Left renal pelvis (tissue), 4 donors: ENCODE measurements around the gene PISD. TPM values are rescaled to one million over a fixed set of nuclear protein-coding genes. Genes with fewer than 3 reads are reported as not detected.

Experiments
- DNase-seq, 4 donors: peaks; one replicate each; pipeline ENCODE4 v3.0.0-alpha.2; 2013; ENCODE audit warnings: low read depth in 4 of 4, low spot score in 3 of 4
- polyA plus RNA-seq, 4 donors: library from polyadenylated mRNA; unstranded; fragments of 120-200 nt; gene quantifications; one replicate each; pipeline ENCODE4 v1.2.1, GENCODE V29; 2013; ENCODE audit not compliant: insufficient read length in 4 of 4

Gene PISD
- polyA plus RNA-seq, 4 donors = 23.2 to 40.4 (median 28.6) TPM

GRCh38 chr22:31627223-31627731, 34.7 kb downstream of the PISD start:
- DNase-seq = no peak

DNA sequence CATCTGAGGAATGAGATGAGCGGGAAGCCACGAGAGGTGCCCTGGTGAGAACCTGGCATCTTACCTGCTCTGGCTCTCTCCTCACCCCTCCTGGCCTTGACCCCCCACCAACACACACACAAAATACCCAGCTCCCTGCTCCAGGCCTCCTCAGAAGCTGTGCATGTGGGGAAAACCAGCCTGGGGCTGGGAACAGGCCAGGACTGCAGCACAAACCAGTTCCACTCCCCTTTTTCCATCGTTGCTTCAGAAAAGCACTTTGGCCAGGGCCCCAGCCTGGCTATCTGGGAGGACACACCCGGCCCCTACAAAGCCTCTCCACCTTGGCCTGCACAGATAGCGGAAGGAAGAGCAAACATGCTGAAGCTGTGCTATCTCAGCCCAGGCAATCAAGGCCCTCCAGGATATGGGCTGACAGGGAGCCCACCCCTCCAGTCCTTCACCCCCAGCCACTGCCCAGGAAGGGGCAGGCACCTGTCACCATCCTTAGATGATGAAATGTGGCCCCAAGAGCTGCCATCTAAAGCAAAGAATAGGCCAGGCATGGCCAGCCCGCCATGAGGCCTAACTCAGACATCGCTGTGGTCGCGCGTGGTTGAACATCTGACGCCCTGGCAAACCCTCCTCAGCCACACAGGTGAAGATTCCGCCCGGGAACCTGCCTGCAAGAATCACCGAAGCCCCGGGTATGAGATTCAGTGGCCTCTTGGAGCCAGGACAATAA, 35.4 kb downstream of the PISD start:
- DNase-seq = no peak

DNA sequence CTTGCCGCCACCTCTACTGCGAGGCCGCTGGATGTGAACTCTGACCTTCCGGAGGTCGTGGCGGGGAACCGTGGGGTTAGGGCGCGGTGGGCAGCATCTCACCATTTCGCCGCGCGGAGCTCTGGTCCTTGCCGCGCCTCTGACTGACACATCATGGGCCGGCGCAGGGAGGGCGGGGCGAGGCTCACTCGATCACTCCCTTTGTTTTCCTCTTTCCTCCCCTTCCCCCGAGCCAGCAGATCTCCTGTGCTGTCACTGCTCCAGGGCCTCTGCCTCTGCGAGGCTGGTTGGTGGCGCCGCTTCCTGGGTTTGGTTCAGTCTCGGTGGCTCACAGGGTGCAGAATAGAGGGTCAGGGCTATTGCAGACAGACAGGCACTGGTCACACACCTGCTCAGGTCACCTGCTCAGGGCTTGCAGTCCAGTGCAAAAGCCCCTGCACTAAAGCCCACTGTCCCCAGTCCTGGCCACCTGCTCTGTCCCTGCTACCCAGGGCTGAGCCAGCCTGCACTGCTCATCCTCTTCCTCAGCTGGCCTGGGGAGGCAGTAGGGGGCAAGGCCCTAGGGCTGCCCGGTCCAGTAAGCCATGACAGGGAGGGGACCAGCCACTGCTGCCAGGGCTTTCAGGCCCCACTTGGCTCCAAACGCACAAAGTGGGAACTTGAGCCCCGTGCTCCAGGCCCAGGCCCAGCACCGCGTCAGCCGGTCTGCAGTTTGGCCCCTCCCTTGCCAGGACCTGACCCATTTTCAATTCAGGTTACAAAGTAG, 36.2 kb downstream of the PISD start:
- DNase-seq = no peak

- no peak for DNase-seq
Measured at GRCh38 chr22:31625257-31625640, 36.8 kb downstream of the PISD start.

DNA sequence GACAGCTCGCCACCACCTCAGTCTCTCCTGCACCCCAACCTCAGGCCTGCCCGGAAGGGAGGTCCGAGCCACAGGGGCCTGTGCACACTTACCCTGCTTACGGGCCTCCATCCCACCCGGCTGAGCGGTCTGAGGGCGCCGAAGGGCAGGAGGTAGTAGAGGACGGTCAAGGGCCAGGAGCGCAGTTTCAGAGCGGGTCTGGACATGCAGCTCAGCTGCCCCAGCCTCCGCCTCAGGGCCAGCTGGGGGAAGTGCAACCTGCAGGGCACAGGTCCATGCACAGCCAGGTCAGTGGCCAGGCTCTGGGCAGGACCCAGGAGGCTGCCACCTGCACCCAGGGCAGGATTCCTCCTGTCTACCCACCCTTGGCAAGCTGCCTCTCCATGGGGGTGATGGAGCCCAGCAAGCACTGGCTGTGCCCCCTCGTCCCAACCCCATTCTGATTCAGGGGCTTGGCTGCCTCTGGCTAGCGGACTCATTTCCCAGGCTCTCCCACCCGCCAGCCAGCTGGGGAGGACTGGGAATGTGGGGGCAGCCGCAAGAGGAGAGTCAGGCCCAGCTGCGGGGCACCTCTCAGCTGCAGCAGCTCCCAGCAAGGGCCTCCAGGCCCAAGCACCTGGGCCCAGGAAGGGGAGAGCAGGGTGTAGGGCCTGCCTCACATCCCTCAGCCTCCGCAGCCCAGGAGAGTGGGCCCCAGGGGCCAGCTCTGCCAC, 38.3 kb downstream of the PISD start:
- DNase-seq = no peak

- DNase-seq = no peak
Measured at GRCh38 chr22:31622980-31623379, 39.0 kb downstream of the PISD start.

DNA sequence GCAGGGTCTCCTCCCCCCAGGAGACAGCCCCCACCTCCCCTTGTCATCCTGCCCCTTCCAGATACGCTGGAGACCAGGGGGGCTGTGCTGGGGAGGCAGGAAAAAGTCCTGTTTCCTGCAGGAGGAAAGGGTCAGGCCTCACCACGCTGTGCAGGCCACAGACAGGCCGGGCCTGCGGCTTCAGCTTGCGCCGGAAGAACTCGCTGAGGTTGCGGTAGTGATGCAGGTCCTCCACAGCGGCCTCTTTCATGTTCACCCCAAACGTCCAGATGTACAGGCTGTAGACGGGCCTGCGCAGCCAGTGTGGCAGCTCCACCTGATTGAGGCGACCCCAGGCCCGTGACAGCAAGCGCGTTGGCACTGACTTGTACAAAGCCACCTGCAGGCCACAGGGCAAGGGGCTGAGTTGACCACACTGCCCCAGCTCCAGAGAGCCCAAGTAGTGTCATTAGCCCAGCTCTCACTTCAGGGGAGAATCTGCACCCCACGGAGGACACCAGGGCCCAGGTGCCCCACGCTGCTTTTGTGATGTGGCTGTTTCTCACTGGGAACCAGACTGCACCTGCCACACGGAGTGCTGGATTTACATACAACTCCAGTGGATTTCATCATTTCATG, 40.4 kb downstream of the PISD start:
- DNase-seq = no peak

DNA sequence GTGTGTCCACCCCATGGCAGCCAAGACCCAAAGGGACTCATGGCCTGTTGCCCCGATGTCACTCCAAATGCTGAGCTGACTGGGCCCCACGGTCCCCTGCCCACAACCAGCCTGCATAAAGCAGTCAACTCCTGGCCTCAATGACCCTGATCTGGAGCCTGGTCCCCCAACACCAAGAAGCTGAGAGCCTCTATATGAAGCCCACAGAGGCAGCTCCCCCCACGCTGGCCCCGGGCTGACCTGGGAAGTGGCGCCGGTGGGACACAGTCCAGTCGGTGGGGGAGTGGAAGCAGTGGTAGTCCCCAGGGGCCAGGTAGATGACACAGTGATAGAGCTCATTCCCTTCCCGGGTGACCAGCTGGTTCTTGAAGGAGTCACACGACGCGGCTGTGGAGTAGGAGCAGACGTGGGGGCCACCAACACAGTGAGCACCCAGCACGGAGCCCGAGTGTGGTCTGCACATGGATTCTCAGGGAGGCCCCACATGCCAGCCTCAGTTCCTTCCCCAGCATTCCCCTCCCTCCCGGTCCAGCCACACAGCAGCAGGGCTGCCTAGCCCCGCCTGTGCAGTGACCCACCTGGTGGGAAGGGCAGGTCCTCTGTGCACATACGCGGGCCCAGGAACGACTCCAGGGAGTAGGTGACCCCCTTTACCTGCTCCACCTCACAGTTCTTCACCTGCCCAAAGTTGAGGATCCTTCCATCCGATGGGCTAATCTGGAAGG, 41.1 kb downstream of the PISD start:
- DNase-seq = no peak

DNA sequence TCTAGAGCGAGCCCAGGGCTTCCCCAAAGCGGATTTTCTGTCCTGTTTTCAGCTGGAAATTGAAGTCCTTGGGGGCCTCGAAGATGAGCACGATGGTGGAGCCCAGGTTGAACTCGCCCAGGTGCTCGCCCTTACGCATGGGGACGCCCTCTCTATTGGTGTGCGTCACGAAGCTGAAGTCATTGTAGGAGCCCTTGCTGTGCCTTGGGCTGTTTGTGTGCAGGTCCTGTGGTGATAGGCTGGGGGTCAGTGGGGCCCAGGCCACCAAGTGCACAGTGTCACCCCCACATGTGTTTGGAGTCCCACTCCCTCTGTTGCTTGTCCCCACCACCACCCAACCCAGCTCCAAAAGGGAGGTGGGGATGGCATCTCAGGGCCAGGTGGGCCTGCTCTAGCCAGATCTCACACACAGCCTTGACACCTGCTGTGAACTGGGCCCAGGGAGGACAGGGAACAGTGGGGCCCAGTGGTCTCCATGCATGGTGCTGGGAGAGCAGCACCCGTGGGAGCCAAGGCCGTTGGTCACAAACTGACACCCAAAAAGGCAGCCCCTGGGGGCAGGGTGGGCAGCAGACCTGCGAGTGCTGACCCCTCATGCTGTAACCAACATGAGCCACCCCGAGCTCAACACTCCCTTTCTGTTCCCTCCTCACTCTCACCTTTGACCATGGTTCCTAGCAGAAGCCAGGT, 42.3 kb downstream of the PISD start:
- no peak for DNase-seq

GRCh38 chr22:31618471-31619176, 43.4 kb downstream of the PISD start:
- no peak for DNase-seq

DNA sequence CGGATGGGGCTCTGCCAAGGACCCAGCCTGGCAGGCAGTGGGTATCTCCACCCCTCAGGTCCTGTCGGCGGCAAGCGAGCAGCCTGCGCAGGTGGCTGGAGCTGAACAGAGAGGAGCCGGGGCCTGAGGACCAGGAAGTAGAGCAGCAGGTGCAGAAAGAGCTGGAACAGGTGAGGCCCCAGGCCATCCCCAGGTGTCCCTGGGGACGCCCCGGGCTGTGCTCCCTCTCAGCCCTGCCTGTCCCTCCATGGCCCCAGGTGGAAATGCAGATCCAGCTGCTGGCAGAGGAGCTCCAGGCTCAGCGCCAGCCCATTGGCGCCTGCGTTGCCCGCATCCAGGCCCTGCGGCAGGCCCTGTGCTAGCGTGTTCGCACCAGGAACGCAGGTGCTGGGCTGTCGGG, 44.0 kb downstream of the PISD start:
- no peak for DNase-seq

DNA sequence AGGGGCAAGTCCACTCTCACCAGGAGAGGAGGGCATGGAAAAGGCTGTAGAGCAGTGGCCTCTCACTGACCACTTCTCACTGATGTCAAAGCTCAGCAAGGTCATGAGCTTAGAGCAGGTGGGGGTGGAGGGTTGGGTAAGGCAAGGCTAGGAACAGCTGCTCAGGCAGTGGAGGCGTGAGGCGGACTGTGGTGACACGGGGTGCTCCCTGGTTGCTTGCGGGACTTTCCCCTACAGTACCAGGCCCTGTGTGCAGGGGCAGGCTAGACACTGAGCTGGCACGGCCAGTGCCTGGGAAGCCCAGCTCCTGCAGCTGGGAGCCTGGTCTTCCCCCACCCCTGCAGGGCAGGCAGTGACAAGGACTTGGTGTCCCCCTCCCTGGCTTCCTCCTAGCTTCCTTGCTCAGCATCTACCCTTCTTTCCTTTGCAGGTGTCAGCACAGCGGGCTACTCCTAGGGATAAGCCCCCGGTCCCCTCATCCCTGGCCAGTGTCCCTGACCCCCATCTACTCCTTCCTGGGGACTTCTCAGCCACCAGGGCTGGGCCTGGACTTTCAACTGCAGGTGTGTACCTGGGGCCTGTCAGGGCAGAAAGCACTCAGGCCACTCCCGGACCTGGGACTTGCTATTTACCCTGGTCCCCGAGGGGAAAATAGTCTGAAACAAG, 45.6 kb downstream of the PISD start:
- no peak for DNase-seq

- DNase-seq = no peak
Measured at GRCh38 chr22:31615940-31616314, 46.1 kb downstream of the PISD start.

- DNase-seq = no peak
Measured at GRCh38 chr22:31615491-31615860, 46.5 kb downstream of the PISD start.

- DNase-seq = no peak
Measured at GRCh38 chr22:31614781-31615490, 47.1 kb downstream of the PISD start.

DNA sequence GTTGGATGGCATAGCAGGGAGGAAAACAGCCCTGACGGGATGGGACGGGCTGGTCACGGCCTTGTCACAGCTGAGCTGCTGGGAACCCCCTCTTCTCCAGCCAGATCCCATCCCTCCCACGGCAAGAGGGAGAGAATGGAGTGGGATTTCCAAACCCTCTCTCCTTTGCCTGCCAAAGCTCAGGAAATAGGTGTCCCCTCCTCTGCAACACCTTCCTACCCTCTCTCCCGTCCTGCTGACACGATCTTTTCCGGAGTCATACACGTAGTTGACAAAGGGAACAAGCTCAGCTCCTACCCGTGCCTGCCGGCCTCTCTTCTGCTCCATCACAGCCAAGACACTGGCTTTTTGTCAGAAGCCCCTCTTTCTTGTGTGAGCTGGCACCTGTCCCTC, 48.1 kb downstream of the PISD start:
- no peak for DNase-seq

DNA sequence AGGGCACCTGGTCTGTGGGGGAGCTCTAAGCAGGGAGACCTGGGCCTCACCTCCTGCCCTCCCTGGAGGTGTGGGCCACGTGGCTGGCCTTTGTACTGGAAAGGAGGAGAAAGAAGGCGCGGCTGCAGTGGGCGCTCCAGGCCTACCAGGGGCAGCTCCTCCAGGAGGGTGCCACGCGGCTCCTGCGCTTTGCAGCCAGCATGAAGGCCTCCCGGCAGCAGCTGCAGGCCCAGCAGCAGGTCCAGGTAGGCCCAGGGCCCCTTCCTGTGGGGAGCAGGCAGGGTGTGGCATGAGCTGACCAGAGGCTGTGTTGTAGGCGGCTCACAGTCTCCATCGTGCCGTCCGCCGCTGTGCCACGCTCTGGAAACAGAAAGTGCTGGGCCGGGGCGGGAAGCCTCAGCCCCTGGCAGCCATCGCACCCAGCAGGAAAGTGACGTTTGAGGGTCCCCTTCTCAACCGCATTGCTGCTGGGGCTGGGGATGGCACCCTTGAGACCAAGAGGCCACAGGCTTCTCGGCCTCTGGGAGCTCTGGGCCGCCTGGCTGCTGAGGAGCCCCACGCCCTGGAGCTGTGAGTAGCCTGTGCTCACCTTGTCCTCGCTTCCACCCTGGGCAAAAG, 48.6 kb downstream of the PISD start:
- no peak for DNase-seq

DNA sequence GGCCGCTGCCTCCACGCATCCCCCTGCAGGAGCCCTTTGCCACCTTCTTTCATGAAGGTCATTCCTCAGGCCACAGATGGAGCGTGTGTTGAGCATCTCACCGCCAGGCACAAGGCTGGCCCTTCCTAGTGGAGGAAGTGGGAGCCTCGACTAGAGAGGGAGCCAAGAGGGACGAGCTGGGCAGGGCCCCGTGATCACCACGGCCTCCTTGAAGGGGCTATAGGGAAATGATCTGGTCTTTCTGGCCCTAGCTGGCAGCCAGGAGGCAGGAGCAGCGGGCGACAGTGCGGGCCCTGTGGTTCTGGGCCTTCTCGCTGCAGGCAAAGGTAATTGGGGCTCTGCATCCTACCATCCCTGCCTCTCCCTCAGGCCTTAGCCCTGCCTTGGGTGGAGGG, 49.1 kb downstream of the PISD start:
- no peak for DNase-seq
